NT2/D1 (cell line): ENCODE data around the gene CNGB1.

Experiments used
- SUZ12 ChIP-seq: IDR thresholded peaks from 2 replicates; pipeline ENCODE4 v1.6.1; 2011; ENCODE audit not compliant: insufficient read length, insufficient read depth; ENCODE audit errors: extremely low read depth
- YY1 ChIP-seq: IDR thresholded peaks from 2 replicates; pipeline ENCODE4 v1.6.1; 2011; ENCODE audit not compliant: insufficient read length, insufficient read depth
- ZNF274 ChIP-seq: IDR thresholded peaks from 2 replicates; pipeline ENCODE4 v1.6.1; 2011; ENCODE audit warnings: mild to moderate bottlenecking, low read depth, low read length

DNA sequence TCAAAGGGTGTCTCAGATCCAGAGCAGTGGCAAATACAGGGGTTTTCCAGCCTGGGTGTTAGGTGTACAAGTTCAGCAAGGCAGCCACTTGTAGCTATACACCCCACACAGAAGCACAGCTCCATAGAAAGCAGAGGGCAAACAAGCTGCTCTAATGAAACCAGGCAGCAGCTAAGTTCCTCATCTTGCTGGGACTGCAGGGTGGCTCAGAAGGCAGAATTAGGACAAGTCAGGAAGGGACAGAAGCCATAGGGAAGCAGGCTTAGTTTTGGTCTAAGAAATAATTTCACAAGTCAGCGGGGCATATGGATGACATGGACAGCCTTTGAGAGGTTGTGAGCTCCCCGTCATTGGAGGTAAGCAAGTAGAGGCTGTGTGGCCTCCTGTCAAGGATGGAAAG is 23.7 kb downstream of the CNGB1 start:
- TF ChIP-seq ZNF274 (no peak), YY1 (no peak), SUZ12 (no peak)
